ENCODE results near the gene KIF24.

The KIF24 gene

DNA sequence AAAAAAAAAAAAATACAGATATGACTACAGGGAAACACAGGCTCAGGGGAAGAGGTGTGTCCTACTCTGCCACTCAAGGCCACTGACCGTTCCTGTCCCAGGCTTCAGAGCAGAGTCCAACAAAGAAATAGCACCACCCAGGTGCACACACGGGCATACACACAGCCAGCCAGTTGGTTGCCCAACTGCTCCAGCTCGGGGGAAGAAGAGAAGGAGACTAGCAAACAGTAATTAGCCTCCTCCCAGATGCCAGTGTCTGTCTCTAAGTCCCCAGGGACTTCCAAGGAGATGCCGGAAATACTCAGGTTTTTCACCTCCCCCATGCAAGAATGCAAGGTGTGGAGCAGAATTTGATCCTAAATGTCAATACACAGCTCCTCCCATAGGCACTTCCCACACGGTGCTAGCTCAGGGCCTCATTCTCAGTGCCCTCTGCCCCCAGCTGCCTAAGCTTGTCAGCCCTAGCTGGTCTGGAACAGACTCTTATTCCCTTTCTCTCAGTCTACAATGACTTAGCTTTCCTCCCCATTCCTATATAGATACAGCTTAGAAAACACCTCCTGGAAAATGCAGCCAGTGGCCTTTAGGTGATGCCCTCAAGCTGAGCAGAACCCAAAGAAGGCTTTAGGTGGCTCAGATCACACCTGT, 46.0 kb upstream of the KIF24 start:
- H3K4me3 ChIP-seq (ENCODE audit: low read depth, low read length) = no peak overlapping the region
- TF ChIP-seq, protein P1, sequence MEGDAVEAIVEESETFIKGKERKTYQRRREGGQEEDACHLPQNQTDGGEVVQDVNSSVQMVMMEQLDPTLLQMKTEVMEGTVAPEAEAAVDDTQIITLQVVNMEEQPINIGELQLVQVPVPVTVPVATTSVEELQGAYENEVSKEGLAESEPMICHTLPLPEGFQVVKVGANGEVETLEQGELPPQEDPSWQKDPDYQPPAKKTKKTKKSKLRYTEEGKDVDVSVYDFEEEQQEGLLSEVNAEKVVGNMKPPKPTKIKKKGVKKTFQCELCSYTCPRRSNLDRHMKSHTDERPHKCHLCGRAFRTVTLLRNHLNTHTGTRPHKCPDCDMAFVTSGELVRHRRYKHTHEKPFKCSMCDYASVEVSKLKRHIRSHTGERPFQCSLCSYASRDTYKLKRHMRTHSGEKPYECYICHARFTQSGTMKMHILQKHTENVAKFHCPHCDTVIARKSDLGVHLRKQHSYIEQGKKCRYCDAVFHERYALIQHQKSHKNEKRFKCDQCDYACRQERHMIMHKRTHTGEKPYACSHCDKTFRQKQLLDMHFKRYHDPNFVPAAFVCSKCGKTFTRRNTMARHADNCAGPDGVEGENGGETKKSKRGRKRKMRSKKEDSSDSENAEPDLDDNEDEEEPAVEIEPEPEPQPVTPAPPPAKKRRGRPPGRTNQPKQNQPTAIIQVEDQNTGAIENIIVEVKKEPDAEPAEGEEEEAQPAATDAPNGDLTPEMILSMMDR (IDR thresholded peaks at IDR 0.05; ENCODE audit: low read depth, low read length, missing control alignments) = no peak
- no peak for DNase-seq (ENCODE audit: low read depth)

DNA sequence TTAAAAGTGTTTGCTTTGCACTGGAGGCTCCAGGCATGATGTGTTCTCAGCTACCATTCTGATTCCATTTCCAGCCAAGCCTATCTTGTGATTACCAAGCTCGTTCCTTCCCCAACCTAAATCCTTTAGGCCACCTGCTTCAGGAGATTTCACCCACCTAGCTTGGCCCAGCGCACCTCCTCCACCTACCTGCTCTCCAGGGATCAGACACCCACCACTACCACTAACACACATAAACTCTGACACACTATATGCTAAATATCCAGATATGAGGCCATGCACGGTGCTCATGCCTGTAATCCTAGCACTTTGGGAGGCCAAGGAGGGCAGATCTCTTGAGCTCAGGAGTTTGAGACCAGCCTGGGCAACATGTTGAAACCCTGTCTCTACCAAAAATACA, 45.3 kb upstream of the KIF24 start:
- TF ChIP-seq, protein P1 (IDR thresholded peaks at IDR 0.05; ENCODE audit: low read depth, low read length, missing control alignments) = no peak
- DNase-seq (ENCODE audit: low read depth) = no peak
- H3K4me3 ChIP-seq (ENCODE audit: low read depth, low read length) = no peak overlapping the region

DNA sequence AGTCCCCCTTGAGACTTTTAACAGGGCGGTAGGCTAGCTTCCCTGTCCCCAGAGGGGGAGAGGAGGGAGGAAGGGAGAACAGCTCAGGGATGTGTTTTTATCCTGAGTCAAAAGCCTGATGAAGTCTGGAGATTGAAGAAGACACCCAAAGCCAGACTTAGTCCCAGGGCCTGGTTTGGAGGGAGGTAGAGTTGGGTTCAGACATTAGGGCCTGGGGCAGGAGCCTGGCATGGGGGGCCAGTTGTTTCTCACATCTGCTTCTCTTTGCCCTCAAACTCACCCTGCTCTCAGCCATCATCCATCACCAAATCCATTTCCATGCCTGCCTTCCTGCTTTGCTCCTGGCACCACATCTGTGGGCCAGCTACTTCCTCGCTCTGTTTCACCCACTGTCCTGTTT, 44.7 kb upstream of the KIF24 start:
- no peak overlapping the region for H3K4me3 ChIP-seq (ENCODE audit: low read depth, low read length)
- DNase-seq (ENCODE audit: low read depth) = no peak
- TF ChIP-seq, protein P1 (IDR thresholded peaks at IDR 0.05; ENCODE audit: low read depth, low read length, missing control alignments) = no peak

DNA sequence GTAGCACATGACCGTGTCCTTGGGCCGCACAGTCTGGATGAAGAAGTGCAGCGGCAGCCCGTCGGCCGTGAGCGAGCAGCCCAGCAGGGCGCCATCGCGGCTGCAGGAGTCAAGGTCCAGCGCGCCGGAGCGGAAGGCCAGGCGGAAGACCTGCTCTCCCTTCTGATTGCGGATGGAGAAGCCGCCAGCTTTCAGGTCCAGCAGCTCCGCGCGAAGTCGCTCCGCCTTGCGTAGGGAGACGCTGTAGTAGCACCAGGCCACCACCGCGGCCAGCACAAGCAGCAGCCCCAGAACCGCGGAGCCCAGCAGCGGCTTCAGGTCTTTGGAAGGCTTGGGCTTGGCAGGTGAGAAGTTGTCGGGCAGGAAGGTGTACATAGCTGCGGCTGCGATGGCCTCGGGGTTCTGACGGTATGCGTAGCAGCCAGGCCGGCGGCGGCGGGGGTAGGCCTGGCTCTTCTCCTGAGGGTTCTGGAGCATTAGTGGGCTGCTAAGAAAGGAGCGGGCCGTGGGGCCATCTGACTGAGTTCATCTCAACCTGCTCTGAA, 43.5 kb upstream of the KIF24 start:
- H3K4me3 ChIP-seq (ENCODE audit: low read depth, low read length) = no peak overlapping the region
- no peak for DNase-seq (ENCODE audit: low read depth)
- TF ChIP-seq, protein P1 (IDR thresholded peaks at IDR 0.05; ENCODE audit: low read depth, low read length, missing control alignments) = no peak

DNA sequence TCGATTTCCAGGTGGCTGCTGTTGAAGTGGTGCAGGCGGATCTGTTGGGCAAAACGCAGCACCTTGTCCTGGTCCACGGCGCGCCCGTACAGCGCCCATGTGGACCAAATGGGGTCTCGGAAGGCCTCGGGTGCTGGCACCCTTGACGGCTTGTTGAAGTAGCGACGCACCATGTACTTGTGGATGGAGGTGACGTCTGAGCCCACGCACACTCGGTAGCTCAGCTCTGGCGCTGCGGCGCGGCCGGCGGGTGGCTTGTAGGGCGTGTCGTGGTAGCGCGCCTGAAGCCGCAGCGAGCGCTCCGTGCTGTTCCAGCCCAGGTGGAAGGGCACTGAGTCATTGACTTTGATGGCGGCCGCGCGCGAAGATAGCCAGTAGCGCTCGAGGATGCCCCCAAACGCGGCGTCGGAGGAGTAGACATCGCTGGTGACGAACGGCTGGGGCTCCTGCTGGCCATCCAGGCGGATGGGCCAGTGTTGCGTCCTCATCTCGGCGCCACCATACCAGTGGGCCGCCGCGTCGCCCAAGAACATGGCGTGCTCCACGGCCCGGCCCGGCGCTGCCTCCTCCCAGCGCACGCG, 42.9 kb upstream of the KIF24 start:
- TF ChIP-seq, protein P1 (IDR thresholded peaks at IDR 0.05; ENCODE audit: low read depth, low read length, missing control alignments) = no peak
- DNase-seq (ENCODE audit: low read depth) = no peak
- H3K4me3 ChIP-seq (ENCODE audit: low read depth, low read length) = no peak overlapping the region

DNA sequence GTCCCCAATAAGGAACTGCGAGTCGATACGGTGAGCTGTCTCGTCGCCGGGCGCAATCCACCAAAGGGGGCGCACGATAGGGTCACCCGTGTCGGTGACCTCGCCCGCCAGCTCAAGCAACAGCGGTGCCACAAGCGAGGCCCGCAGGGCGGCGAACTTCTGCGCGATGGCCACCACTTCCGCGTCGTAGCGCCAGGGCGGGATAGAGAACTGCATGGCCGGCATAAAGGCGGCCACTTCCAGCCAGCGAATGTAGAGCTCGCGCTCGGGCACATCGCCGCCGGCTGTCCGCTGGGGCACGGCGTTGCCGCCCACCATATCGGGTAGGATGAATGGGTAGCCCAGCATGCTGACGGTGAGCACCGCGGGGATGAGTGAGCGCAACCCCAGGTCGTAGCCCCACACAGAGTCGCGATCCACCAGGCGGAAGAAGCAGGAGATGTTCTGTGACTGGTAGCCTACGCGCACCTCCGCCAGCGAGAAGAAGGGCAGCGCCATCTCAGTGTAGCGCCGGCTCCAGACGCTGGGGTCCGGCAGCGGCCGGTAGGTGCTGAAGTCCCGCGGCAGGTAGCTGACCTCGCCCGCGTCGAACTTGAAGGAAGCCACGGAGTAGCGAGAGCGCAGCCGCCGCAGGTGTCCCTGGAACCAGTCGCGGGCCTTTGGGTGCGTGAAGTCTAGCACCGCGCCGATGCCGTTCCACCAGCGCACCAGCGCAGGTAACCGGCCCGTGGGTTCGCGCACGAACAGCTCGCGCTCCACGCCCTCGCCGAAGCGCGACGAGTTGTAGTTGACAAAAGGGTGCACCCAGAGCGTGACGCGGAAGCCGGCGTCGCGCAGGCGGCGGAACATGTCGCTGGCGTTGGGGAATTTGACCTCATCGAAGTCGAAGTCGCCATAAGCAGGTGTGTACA, 42.2 kb upstream of the KIF24 start:
- H3K4me3 ChIP-seq (ENCODE audit: low read depth, low read length) = no peak overlapping the region
- DNase-seq (ENCODE audit: low read depth) = no peak
- TF ChIP-seq, protein P1 (IDR thresholded peaks at IDR 0.05; ENCODE audit: low read depth, low read length, missing control alignments) = no peak
